Measurements from ENCODE around the gene CDR2L.

DNA sequence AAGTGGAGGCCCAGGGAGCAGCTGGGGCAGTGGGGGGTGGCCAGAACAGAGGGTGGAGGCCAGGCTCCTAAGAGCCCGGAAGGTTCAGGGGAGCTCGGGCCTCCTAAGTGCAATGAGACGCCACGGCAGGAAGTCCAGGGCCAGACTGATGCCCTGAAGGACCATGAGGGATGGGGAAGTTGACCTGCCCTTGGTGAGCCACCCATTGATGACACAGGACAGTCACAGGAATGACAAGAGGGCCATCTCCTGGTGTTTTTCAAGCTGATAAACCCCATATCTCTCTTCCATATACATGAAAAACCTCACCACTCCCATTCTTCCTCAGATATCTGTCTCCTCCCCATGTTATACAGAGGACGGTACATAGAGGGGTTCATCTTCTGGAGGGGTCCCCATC, 19.2 kb downstream of the CDR2L start:
- TF ChIP-seq, protein P1, sequence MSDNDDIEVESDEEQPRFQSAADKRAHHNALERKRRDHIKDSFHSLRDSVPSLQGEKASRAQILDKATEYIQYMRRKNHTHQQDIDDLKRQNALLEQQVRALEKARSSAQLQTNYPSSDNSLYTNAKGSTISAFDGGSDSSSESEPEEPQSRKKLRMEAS (IDR thresholded peaks at IDR 0.05) = no peak
- TF ChIP-seq, protein P2, sequence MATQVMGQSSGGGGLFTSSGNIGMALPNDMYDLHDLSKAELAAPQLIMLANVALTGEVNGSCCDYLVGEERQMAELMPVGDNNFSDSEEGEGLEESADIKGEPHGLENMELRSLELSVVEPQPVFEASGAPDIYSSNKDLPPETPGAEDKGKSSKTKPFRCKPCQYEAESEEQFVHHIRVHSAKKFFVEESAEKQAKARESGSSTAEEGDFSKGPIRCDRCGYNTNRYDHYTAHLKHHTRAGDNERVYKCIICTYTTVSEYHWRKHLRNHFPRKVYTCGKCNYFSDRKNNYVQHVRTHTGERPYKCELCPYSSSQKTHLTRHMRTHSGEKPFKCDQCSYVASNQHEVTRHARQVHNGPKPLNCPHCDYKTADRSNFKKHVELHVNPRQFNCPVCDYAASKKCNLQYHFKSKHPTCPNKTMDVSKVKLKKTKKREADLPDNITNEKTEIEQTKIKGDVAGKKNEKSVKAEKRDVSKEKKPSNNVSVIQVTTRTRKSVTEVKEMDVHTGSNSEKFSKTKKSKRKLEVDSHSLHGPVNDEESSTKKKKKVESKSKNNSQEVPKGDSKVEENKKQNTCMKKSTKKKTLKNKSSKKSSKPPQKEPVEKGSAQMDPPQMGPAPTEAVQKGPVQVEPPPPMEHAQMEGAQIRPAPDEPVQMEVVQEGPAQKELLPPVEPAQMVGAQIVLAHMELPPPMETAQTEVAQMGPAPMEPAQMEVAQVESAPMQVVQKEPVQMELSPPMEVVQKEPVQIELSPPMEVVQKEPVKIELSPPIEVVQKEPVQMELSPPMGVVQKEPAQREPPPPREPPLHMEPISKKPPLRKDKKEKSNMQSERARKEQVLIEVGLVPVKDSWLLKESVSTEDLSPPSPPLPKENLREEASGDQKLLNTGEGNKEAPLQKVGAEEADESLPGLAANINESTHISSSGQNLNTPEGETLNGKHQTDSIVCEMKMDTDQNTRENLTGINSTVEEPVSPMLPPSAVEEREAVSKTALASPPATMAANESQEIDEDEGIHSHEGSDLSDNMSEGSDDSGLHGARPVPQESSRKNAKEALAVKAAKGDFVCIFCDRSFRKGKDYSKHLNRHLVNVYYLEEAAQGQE (IDR thresholded peaks at IDR 0.05) = no peak
- TF ChIP-seq, protein P3, sequence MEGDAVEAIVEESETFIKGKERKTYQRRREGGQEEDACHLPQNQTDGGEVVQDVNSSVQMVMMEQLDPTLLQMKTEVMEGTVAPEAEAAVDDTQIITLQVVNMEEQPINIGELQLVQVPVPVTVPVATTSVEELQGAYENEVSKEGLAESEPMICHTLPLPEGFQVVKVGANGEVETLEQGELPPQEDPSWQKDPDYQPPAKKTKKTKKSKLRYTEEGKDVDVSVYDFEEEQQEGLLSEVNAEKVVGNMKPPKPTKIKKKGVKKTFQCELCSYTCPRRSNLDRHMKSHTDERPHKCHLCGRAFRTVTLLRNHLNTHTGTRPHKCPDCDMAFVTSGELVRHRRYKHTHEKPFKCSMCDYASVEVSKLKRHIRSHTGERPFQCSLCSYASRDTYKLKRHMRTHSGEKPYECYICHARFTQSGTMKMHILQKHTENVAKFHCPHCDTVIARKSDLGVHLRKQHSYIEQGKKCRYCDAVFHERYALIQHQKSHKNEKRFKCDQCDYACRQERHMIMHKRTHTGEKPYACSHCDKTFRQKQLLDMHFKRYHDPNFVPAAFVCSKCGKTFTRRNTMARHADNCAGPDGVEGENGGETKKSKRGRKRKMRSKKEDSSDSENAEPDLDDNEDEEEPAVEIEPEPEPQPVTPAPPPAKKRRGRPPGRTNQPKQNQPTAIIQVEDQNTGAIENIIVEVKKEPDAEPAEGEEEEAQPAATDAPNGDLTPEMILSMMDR (IDR thresholded peaks at IDR 0.05; ENCODE audit: low read depth, low read length, missing input control) = peak; percentile 18
- TF ChIP-seq FOXA1 (IDR thresholded peaks at IDR 0.05) (no peak), RAD21 (IDR thresholded peaks at IDR 0.05) (peak; percentile 49 to 61), SP1 (IDR thresholded peaks at IDR 0.05) (no peak), GABPA (IDR thresholded peaks at IDR 0.05 in 1 of 2, conservative IDR thresholded peaks at IDR 0.05 in 1 of 2) (no peak), JUND (IDR thresholded peaks at IDR 0.05) (no peak), RXRA (IDR thresholded peaks at IDR 0.05) (no peak), HNF4A (conservative IDR thresholded peaks at IDR 0.05) (no peak), EGR1 (IDR thresholded peaks at IDR 0.05; ENCODE audit: low read depth in 2 of 2) (no peak), YY1 (IDR thresholded peaks at IDR 0.05) (no peak), TAF1 (conservative IDR thresholded peaks at IDR 0.05) (no peak)
- TF ChIP-seq, protein P4, sequence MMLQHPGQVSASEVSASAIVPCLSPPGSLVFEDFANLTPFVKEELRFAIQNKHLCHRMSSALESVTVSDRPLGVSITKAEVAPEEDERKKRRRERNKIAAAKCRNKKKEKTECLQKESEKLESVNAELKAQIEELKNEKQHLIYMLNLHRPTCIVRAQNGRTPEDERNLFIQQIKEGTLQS (IDR thresholded peaks at IDR 0.05) = no peak
